Ectodermal cell (in vitro differentiated cells): ENCODE data around the gene PKNOX2.

Experiments used
- H3K27ac ChIP-seq: 2 replicates; pipeline ENCODE4 v1.7.0; 2013; ENCODE audit warnings: mild to moderate bottlenecking, low read depth, low read length; ENCODE audit not compliant: insufficient read depth, poor library complexity, severe bottlenecking
- H3K27me3 ChIP-seq: 2 replicates; pipeline ENCODE4 v1.7.0; 2013; ENCODE audit warnings: mild to moderate bottlenecking, low read length; ENCODE audit not compliant: insufficient read depth, control insufficient read depth, poor library complexity, severe bottlenecking
- H3K36me3 ChIP-seq: one replicate; pipeline ENCODE4 v1.7.0; 2013; ENCODE audit warnings: low read length; ENCODE audit not compliant: control insufficient read depth, insufficient read depth
- H3K4me1 ChIP-seq: one replicate; pipeline ENCODE4 v1.7.0; 2013; ENCODE audit warnings: low read length; ENCODE audit not compliant: control insufficient read depth, insufficient read depth
- H3K4me3 ChIP-seq: 2 replicates; pipeline ENCODE4 v1.7.0; 2013; ENCODE audit warnings: low read depth, low read length, control low read depth; ENCODE audit not compliant: insufficient read depth
- H3K9me3 ChIP-seq: 2 replicates; pipeline ENCODE4 v1.7.0; 2013; ENCODE audit warnings: mild to moderate bottlenecking, low read length, moderate library complexity; ENCODE audit not compliant: control insufficient read depth
- WGBS, 2 experiments: methylation state at CpG; one replicate each; pipeline ENCODE4 v1.1.7; 2013; ENCODE audit warnings: missing lambda C conversion rate in 2 of 2; 5-methylcytosine and 5-hydroxymethylcytosine counted together

Gene PKNOX2

DNA sequence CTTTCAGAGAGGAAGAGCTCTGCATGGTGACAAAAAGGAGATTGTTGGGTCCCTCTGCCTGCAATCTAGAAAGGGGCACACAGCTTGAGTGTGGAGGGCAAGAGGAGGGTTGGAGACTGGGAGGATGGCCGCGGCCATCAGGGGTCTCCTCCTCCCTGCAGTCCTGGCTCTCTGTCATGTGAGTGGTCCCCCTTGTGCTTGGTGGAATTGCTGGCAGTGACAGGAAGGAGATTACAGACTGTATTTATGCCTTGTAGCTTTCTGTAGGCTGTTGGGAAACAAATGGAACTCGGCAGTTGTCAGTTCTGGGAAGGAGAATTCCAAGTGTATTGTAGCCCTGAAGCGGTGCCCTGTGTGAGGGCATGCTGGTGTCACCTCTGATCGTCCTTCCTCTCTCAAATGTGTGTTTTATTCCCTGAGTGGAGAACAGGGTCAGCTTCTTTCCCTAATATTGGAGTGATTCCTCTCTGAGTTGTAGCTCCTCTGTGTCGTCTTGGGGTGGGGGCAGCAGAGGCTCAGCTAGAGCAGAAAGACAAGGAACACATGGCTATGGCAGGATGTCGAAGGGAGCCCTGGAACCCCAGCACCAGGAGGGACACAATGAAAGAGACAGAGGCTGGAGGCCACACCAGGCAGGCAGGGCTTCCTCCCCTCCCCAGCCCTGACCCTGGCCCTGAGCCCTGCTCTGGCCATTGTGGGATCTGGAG lies 163.1 kb downstream of the PKNOX2 start:
- Histone ChIP-seq H3K27me3 (no peaks in the 10 kb centered on the region), H3K36me3 (no peaks in the 10 kb centered on the region), H3K27ac (no peak overlapping the region), H3K9me3 (no peaks in the 10 kb centered on the region), H3K4me1 (peaks cover 22% of the 10 kb centered on the region), H3K4me3 (no peak overlapping the region)
- WGBS, 2 experiments: 79 to 88% methylated on average over 7 of the region's 7 CpGs

DNA sequence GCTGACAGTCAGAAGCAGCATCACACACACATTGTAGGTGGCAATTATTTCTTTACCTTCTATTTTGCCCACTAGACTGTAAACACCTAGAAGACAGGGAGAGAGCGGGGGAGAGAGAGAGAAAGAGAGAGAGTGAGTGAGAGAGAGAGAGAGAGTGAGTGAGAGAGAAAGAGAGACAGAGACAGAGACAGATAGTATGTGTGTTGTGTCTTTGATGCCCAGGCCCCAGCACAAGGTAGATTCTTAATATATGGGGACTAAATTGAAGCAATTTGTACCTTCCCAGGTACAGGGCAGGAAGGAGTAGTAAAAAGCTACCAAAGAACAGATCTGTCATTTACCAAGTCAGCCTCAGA lies 163.7 kb downstream of the PKNOX2 start:
- Histone ChIP-seq H3K9me3 (no peaks in the 10 kb centered on the region), H3K4me1 (peaks cover 22% of the 10 kb centered on the region), H3K27ac (no peak overlapping the region), H3K36me3 (no peaks in the 10 kb centered on the region), H3K27me3 (no peaks in the 10 kb centered on the region), H3K4me3 (no peak overlapping the region)
- 92 to 98% methylated on average over 1 of the region's 1 CpG for WGBS, 2 experiments

DNA sequence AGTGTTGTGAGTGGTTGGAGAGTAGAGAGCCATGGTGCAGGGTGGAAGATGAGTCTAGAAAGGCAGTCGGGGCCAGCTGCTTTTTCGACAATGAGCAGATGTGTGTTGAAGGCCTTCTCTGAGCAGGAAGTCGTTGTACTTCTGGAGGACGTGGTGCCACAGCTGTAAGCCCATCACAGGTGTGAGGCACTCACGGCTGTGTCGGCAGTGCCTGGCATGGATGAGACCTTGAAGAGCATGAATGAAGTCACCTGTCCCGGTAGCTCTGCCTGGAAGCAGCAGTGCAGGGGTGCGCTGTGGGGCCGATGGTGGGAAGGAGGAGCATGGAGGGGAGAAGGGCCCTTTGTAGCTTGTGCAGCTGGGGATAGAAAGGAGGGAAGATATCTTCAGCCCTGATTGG lies 165.2 kb downstream of the PKNOX2 start:
- WGBS, 2 experiments: 93 to 94% methylated on average over 9 of the region's 9 CpGs
- Histone ChIP-seq H3K27me3 (no peaks in the 10 kb centered on the region), H3K4me1 (peaks cover 22% of the 10 kb centered on the region), H3K4me3 (no peak overlapping the region), H3K36me3 (no peaks in the 10 kb centered on the region), H3K9me3 (no peaks in the 10 kb centered on the region), H3K27ac (no peak overlapping the region)

DNA sequence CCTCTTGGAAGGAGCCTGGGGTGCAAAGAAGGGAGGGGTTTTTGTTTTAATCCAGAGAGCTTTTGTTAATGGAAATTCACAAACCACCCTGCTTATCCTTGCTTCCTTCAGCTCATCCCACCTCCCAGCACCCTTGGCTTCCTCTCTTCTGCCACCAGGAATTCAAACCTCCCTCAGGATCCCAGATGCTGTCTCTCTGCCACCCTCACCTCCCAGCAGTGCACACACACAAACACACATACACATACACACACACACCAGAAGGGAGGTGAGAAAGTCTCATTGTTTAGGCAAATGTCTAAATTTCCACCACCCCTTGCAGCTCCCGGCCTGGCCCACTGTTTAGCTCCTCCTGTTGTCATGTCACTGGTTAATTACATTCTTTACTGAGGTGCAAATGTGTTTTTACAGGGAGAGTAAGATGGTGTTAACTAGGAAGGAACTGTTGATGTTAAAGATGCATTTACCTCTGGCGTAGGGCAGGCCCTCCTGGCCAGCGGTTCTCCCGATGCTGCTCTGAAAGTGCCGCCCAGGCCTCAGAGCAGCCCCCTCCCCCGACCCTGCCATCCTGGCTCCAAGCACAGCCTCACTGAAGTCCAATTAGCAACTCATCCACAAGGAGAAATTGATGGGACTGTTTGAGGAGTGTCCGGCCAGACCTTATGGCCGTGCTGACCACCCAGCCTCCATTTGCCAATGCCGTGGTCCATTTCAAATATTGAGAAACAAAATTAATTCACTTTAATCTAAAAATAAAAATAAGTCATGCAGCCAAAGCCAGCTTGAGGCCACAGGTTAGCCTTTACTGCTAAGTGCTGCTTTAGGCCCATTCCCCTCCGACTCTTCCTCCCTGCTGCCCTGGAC lies 166.1 kb downstream of the PKNOX2 start:
- Histone ChIP-seq H3K4me1 (peaks cover 22% of the 10 kb centered on the region), H3K27ac (no peak overlapping the region), H3K4me3 (no peak overlapping the region), H3K36me3 (no peaks in the 10 kb centered on the region), H3K27me3 (no peaks in the 10 kb centered on the region), H3K9me3 (no peaks in the 10 kb centered on the region)
- WGBS, 2 experiments: 71 to 74% methylated on average over 10 of the region's 10 CpGs

DNA sequence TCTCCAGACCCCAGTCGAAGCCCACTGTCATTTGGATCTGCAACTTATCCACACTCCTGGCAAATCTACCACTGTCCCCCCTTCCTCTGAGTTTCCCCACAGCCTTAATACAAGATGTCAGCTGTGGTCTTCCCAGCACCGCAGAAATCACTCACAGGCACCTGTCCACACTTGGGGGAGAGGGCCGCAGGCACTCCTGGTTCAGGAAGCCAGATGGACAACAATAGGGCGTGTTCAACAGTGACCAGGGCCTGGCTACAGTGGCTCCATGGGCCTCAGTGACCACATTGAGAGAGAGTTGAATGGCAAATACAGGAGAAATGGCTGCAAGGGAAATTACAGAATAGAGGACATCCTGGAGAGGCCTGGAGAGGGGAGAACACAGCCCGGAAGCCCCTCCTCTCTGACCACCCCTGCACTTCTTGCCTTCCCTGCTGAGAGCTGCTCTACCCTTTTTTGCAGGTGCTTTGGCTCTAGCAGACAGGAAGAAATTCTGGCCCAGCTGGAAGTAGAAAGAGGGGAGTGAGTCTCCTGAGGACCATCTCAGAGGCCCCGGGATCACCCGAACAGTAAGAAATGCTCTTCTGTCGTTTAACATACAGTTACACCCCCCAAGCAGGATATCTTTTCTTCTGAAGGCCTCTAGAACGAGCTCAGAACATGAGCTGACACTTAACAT lies 166.9 kb downstream of the PKNOX2 start:
- Histone ChIP-seq H3K36me3 (no peaks in the 10 kb centered on the region), H3K27ac (no peak overlapping the region), H3K27me3 (no peaks in the 10 kb centered on the region), H3K9me3 (no peaks in the 10 kb centered on the region), H3K4me3 (no peak overlapping the region), H3K4me1 (peaks cover 22% of the 10 kb centered on the region)
- WGBS, 2 experiments: 84 to 86% methylated on average over 9 of the region's 9 CpGs

DNA sequence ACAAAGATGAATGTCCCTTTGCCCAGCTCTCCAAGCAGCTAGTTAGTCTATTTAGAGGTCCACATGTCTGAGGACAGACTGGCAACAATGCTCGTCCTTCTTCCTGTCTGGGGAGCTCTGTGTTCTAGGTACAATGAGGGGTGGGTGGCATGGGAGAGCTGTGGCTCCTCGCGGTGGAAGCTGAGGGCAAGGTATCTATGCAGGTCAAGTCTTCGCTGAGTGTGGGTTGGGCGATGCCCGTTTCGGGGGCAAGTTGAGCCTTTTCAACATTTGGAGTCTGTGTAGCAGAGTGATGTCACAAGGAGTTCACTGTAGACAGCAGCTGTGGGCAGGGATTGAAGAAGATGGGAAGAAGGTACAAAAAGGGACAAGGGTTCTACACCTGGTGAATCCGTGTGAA lies 168.3 kb downstream of the PKNOX2 start:
- no peaks in the 10 kb centered on the region for H3K27me3 ChIP-seq
- H3K9me3 ChIP-seq: no peaks in the 10 kb centered on the region
- 96 to 97% methylated on average over 8 of the region's 8 CpGs for WGBS, 2 experiments
- no peak overlapping the region for H3K27ac ChIP-seq
- peaks cover 17% of the 10 kb centered on the region for H3K4me1 ChIP-seq
- H3K4me3 ChIP-seq: no peak overlapping the region
- H3K36me3 ChIP-seq: no peaks in the 10 kb centered on the region

DNA sequence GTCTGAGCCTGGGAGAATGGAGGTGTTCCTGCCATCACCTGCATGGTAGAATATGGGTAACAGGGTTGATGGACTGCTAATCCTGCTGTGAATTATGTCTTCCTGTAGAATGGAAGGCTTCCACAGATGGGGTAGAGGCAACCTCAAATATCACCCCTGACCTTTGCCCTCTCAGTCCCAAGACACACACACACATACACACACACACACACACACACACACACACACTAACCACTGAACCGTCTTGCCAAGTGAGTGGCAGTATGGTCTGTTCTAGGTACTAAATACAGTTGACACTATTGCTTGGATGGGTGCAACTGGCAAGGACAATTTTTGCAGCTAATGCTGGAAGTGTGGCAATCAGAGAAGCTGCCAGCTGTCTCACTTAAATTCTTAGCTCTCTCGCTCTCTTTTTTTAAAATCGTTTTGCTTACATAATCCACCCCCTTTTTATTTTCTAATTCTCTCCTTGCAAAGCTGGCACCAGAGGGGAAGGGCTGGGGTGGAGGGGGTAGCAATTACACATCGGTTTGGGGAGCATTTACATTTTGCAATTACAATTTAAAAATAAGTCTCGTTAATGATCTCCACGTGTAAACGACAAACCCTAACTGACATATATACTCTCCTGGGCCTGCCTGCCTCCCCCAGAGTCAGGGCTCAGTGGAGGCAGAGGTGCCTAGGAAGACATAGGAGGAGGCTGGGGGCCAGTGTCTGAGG lies 169.0 kb downstream of the PKNOX2 start:
- Histone ChIP-seq H3K27ac (no peak overlapping the region), H3K27me3 (no peaks in the 10 kb centered on the region), H3K4me3 (no peak overlapping the region), H3K4me1 (peaks cover 21% of the 10 kb centered on the region), H3K36me3 (no peaks in the 10 kb centered on the region), H3K9me3 (no peaks in the 10 kb centered on the region)
- WGBS, 2 experiments: 89 to 97% methylated on average over 6 to 7 of the region's 7 CpGs

DNA sequence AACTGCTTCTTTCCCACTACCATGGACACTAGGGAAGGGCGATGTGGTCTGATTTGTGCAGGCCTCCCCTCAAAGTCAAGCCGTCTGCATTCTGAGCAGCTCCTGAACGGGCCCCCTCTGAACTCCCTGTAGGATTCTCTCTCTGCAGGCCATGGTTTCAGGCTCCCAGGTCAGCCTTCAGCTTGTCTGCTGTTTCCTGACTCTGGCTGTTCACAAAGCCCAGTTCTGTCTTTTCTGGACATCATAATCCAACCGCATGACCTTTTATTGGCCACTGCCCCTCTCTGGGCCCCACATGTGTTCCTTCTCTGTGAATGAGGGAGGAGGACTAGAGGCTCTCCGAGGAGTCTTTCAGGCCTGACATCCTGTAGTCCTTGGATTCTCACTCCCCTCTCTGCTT lies 170.6 kb downstream of the PKNOX2 start:
- Histone ChIP-seq H3K27me3 (no peaks in the 10 kb centered on the region), H3K4me1 (peaks cover 17% of the 10 kb centered on the region), H3K27ac (no peak overlapping the region), H3K9me3 (no peaks in the 10 kb centered on the region), H3K36me3 (no peaks in the 10 kb centered on the region), H3K4me3 (no peak overlapping the region)
- 86 to 94% methylated on average over 5 of the region's 5 CpGs for WGBS, 2 experiments

DNA sequence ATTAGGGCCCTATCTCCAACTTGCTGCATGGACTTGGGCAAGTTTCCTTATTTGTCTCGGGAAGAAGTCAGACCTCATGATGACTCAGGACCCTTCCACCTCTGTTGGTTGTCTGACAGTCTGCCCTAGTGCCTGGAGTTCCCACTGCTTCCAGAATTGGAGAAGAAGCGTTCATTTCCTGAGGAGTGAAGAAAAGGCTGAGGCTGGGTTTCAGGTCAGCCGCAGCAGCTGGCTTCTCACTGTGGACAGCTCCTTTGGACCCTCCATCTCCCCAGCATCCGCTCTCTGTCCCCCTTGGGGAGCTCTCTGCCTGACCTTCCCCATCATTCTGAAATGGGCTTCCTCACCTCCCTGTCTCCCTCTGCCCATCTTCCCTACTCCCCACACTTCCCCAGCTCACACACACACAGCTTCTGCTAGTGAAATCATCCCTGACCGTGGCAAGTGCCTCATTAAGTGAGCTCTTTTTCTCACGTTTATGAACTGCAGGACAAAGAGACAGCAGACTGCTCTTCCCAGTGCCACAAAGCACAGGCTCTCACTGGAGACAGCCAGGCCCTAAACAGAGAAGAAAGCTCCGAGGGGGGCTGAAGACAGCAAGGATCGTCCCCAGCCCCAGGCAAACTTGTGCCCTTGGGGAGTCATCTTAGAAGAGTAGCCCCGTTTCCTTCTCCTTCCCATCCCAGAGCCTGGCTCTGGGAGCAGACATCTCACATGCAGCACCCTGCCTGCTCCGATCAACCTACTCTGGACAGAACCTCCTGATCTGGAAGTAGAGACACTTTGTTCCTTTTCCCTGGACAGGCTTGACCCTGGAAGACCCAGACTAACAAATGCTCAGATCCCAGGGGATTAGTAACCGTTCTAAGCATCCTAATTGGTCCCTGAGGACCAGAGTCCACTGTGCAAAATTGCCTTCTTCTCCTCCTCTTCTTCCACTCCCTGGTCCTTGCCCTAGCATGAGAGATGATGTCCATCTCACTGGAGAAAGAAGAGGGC lies 173.6 kb downstream of the PKNOX2 start:
- no peaks in the 10 kb centered on the region for H3K36me3 ChIP-seq
- 82 to 84% methylated on average over 11 of the region's 11 CpGs for WGBS, 2 experiments
- H3K4me1 ChIP-seq: peaks cover 22% of the 10 kb centered on the region
- no peaks in the 10 kb centered on the region for H3K27me3 ChIP-seq
- H3K9me3 ChIP-seq: no peaks in the 10 kb centered on the region
- no peak overlapping the region for H3K4me3 ChIP-seq
- no peak overlapping the region for H3K27ac ChIP-seq
